ENCODE results near the gene AQP2. TPM values are rescaled to one million over a fixed set of nuclear protein-coding genes. Genes with fewer than 3 reads are reported as not detected.

AQP2 gene
- total and polyA plus RNA-seq, 2 of the 4 experiments (the other 2 are of a cell fraction): not detected

- H2AK9ac ChIP-seq (replicated peaks; ENCODE audit: low read depth, low read length, poor library complexity): no peak overlapping the region
- H4K20me1 ChIP-seq (ENCODE audit: insufficient read depth, low read length): peaks cover 4% of the 10 kb centered on the region; the same call in 1 of the 2 replicates
- H3K27ac ChIP-seq (ENCODE audit: insufficient read depth, low read length): no peak overlapping the region
- H2BK120ac ChIP-seq (ENCODE audit: low read depth, low read length): no peak overlapping the region
- 0 out of 2 replicates have a peak overlapping the region, but pooled peaks have one; percentile 27 for H3K4ac ChIP-seq (ENCODE audit: low read depth, low read length)
- H3K79me1 ChIP-seq (ENCODE audit: low read depth in 1 of 2, low read length in 2 of 2): peaks cover 42 to 51% of the 10 kb centered on the region in 2 experiments
- 94% methylated on average over 4 of the region's 7 CpGs; no CpG with 5 or more reads in 1 of the 2 experiments for WGBS, 2 experiments (ENCODE audit: extremely low coverage in 2 of 2, insufficient read length in 1 of 2)
- H3K36me3 ChIP-seq (ENCODE audit: control insufficient read depth, insufficient read depth, low read length): no peaks in the 10 kb centered on the region; the same call in 1 of the 2 replicates
- peak overlapping the region; percentile 35; the same call in 1 of the 2 replicates for H2AK5ac ChIP-seq (ENCODE audit: low read depth, low read length)
- no peaks in the 10 kb centered on the region for H3K27me3 ChIP-seq (ENCODE audit: control insufficient read depth, insufficient read depth, low read length)
- no peak overlapping the region for H3K4me3 ChIP-seq (ENCODE audit: insufficient read depth, low read depth, low read length)
- peaks cover 5% of the 10 kb centered on the region for H3K4me1 ChIP-seq (ENCODE audit: control insufficient read depth, insufficient read depth, low read length)
- in situ Hi-C loops (cut with MboI; ENCODE audit: low sequenced_read_pairs): no loop called here
- DNase-seq (no peak), ATAC-seq (ENCODE audit: low read depth) (no peak)
- no peak overlapping the region for H3K9ac ChIP-seq (ENCODE audit: low read depth, low read length)
- H3K18ac ChIP-seq (ENCODE audit: low read depth, low read length): no peak overlapping the region
- no peak overlapping the region for H3K56ac ChIP-seq (ENCODE audit: extremely low read depth, insufficient read depth, low read length)
- H3K9me1 ChIP-seq (ENCODE audit: insufficient read depth, low read length): peaks cover 3% of the 10 kb centered on the region
- H3K23ac ChIP-seq (ENCODE audit: low read depth, low read length): peak overlapping the region; percentile 49; the same call in 1 of the 2 replicates
- intact Hi-C loops (cut with micrococcal nuclease): no loop called here
- dilution Hi-C loops (cut with HindIII; ENCODE audit: low sequenced_read_pairs, unreplicated experiment): no loop called here
- no peaks in the 10 kb centered on the region for H3K9me3 ChIP-seq (ENCODE audit: control insufficient read depth, insufficient read depth, low read length)
- POLR2A ChIA-PET (ENCODE audit: unreplicated experiment): no interaction called here
- H3K14ac ChIP-seq (replicated peaks; ENCODE audit: low read depth, low read length): peak overlapping the region; percentile 32; the same call in 1 of the 2 replicates
- no peak overlapping the region for H2AFZ ChIP-seq (replicated peaks; ENCODE audit: low read length, poor library complexity)
- H4K5ac ChIP-seq (ENCODE audit: low read depth, low read length): no peak overlapping the region
- no peak overlapping the region for H2BK5ac ChIP-seq (ENCODE audit: low read depth, low read length, poor library complexity, severe bottlenecking)
- H2BK15ac ChIP-seq (ENCODE audit: low read depth, low read length): no peak overlapping the region
- TF ChIP-seq RFX5 (IDR thresholded peaks at IDR 0.05; ENCODE audit: low read depth, low read length): no peak
- TF ChIP-seq CEBPB (IDR thresholded peaks at IDR 0.05; ENCODE audit: low read depth, low read length): no peak
- TF ChIP-seq MAZ (IDR thresholded peaks at IDR 0.05; ENCODE audit: borderline replicate concordance, low read depth, low read length): no peak
- no peak for TF ChIP-seq RCOR1 (IDR thresholded peaks at IDR 0.05; ENCODE audit: insufficient replicate concordance, low read length)
- no peak for TF ChIP-seq FOS (IDR thresholded peaks at IDR 0.05; ENCODE audit: low read depth, low read length)
- TF ChIP-seq NFE2L2 (IDR thresholded peaks at IDR 0.05; ENCODE audit: low read depth, low read length): no peak
- no peak for TF ChIP-seq POLR2A (IDR thresholded peaks at IDR 0.05; ENCODE audit: low read depth, low read length)
- no peak for TF ChIP-seq BHLHE40 (IDR thresholded peaks at IDR 0.05; ENCODE audit: low read depth, low read length)
- no peak for TF ChIP-seq CTCF (conservative IDR thresholded peaks at IDR 0.05; ENCODE audit: low read depth, low read length)
- no peak for TF ChIP-seq RAD21 (IDR thresholded peaks at IDR 0.05; ENCODE audit: low read length)
- TF ChIP-seq USF2 (IDR thresholded peaks at IDR 0.05; ENCODE audit: low read depth, low read length): no peak
- no peak for TF ChIP-seq SMC3 (IDR thresholded peaks at IDR 0.05; ENCODE audit: low read depth, low read length)
- no peak for TF ChIP-seq ELK1 (IDR thresholded peaks at IDR 0.05; ENCODE audit: borderline replicate concordance, low read depth, low read length)
- TF ChIP-seq MXI1 (IDR thresholded peaks at IDR 0.05; ENCODE audit: borderline replicate concordance, low read depth, low read length): no peak
- no peak for TF ChIP-seq MAFK (IDR thresholded peaks at IDR 0.05; ENCODE audit: low read depth, low read length)
- no peak for TF ChIP-seq CHD1 (IDR thresholded peaks at IDR 0.05; ENCODE audit: low read depth, low read length)
- CTCF ChIA-PET: interaction anchor here (0.8 to 2.1 kb wide), 3 partner anchors 39 to 61 kb away, joined by 3 to 7 read pairs (median 3); no protein-coding TSS in a partner anchor
- BruUV-seq (replicated peaks): no TSS peak
- no peak overlapping the region for H2BK20ac ChIP-seq (ENCODE audit: low read depth, low read length)
- no peak overlapping the region for H4K8ac ChIP-seq (ENCODE audit: low read depth in 2 of 2, low read length in 2 of 2)
- no peak overlapping the region for H4K91ac ChIP-seq (ENCODE audit: insufficient read depth, low read depth, low read length)
- no peak overlapping the region for H3K4me2 ChIP-seq (ENCODE audit: low read depth, low read length)
These were observed 55.7 kb downstream of the AQP2 start for GRCh38 chr12:50006280-50006679.

All from IMR-90 (cell line).